Measurements from ENCODE around the gene ASCC3.

DNA sequence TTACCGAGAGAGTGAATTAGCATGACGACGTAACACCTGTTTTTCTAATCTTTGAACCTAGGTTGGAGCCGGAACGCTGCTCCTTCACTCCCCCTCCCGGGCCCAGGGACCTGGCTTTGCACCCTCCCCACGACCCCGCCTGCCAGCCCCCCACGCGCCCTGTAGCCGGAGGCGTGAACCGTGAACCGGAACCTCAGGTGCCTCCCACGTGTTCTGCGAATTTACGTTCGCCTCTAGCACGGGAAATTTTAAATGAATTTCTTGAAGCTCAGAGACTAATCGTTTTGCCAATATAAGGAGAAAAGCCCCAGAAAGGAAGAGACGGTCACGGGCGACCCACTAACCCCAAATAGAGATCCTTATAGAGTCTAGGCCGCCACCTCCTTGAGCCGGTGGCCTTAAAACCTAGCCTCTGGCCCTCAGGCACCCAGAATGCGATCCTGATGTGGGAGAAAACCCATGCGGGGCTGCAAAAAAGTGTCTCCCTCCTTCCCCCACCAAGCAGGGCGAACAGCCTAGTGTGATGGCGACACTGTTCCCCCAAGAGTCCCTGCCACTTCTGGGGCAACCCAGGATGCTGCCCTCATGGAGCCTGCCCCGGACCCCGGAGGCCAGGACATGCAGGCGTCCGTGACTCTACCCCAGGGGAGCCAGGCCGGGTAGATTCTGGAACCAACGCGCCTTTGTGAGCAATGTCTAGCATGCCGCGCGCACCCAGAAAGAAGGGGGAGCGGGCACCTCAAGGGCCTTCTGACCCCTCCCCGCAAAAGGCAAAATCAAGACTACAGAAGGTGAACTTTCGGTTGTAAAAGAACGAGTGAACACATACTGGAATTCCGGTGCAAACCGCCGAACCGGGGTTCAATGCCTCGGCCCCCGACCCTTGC lies 413.8 kb downstream of the ASCC3 start:
- TF ChIP-seq POLR2A (IDR thresholded peaks at IDR 0.05), result no peak
- TF ChIP-seq, protein P1, sequence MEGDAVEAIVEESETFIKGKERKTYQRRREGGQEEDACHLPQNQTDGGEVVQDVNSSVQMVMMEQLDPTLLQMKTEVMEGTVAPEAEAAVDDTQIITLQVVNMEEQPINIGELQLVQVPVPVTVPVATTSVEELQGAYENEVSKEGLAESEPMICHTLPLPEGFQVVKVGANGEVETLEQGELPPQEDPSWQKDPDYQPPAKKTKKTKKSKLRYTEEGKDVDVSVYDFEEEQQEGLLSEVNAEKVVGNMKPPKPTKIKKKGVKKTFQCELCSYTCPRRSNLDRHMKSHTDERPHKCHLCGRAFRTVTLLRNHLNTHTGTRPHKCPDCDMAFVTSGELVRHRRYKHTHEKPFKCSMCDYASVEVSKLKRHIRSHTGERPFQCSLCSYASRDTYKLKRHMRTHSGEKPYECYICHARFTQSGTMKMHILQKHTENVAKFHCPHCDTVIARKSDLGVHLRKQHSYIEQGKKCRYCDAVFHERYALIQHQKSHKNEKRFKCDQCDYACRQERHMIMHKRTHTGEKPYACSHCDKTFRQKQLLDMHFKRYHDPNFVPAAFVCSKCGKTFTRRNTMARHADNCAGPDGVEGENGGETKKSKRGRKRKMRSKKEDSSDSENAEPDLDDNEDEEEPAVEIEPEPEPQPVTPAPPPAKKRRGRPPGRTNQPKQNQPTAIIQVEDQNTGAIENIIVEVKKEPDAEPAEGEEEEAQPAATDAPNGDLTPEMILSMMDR (IDR thresholded peaks at IDR 0.05 in 4 of 5, conservative IDR thresholded peaks at IDR 0.05 in 1 of 5), result no peak

Data from gastrocnemius medialis (tissue), 4 donors.